Tibial nerve (tissue), 4 donors: ENCODE data around the gene STRIP1.

ENCODE experiments used
- EP300 ChIP-seq, 2 donors: sonication (generic); formaldehyde crosslinking; IDR thresholded peaks; one replicate each; pipeline ENCODE4 v1.6.1; 2017; ENCODE audit warnings: antibody characterized with exemption in 2 of 2, mild to moderate bottlenecking in 1 of 2
- POLR2A ChIP-seq, 2 donors: fragments of 450-650 bp; IDR thresholded peaks; one replicate each; pipeline ENCODE4 v1.6.1; 2017; ENCODE audit warnings: antibody characterized with exemption in 2 of 2, mild to moderate bottlenecking in 2 of 2, moderate library complexity in 2 of 2
- TF ChIP-seq, protein P1 (sequence below), 5 experiments: fragments of 200-600 bp in 3 of 5; fragments of 450-650 bp in 2 of 5; sonication (generic) in 3 of 5; IDR thresholded peaks; one replicate each; pipeline ENCODE4 v1.5.1; 2016 to 2019; ENCODE audit warnings: antibody characterized with exemption in 5 of 5, mild to moderate bottlenecking in 3 of 5, moderate library complexity in 2 of 5

DNA sequence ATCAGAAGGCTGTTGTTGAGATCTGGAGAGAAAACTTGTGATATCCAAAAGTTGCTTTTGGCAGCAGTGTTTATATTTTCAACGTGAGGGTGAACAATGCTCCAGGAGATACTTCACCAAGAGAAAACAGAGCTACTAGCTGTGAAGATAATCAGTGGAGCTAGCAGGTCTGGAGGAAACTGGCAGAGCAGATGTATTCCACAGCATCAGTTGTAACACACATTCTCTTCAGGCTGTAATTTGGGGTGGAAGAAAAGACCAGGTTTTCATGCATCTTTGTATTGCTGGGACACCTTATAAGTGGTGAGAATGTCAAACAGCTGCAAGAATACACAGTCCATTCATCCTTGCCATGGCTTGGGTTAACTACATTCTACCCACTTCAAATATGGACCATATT is 27.9 kb upstream of the STRIP1 start:
- TF ChIP-seq POLR2A (IDR thresholded peaks at IDR 0.05) (no peak), EP300 (IDR thresholded peaks at IDR 0.05) (no peak)
- TF ChIP-seq, protein P1, sequence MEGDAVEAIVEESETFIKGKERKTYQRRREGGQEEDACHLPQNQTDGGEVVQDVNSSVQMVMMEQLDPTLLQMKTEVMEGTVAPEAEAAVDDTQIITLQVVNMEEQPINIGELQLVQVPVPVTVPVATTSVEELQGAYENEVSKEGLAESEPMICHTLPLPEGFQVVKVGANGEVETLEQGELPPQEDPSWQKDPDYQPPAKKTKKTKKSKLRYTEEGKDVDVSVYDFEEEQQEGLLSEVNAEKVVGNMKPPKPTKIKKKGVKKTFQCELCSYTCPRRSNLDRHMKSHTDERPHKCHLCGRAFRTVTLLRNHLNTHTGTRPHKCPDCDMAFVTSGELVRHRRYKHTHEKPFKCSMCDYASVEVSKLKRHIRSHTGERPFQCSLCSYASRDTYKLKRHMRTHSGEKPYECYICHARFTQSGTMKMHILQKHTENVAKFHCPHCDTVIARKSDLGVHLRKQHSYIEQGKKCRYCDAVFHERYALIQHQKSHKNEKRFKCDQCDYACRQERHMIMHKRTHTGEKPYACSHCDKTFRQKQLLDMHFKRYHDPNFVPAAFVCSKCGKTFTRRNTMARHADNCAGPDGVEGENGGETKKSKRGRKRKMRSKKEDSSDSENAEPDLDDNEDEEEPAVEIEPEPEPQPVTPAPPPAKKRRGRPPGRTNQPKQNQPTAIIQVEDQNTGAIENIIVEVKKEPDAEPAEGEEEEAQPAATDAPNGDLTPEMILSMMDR (IDR thresholded peaks at IDR 0.05), result no peak
